Raji (cell line): ENCODE results near the gene STAB1.

Experiments used
- POLR2A ChIP-seq: IDR thresholded peaks from 2 replicates; pipeline ENCODE4 v1.6.1; 2011; ENCODE audit warnings: low read depth, low read length, control low read depth; ENCODE audit not compliant: insufficient read depth

The STAB1 gene

GRCh38 chr3:52479037-52479876, 15.9 kb upstream of the STAB1 start:
- no peak for TF ChIP-seq POLR2A

GRCh38 chr3:52479877-52480575, 15.1 kb upstream of the STAB1 start:
- no peak for TF ChIP-seq POLR2A

GRCh38 chr3:52480768-52481715, 14.1 kb upstream of the STAB1 start:
- no peak for TF ChIP-seq POLR2A

GRCh38 chr3:52481819-52482521, 13.2 kb upstream of the STAB1 start:
- no peak for TF ChIP-seq POLR2A

- TF ChIP-seq POLR2A: no peak
Measured at GRCh38 chr3:52483081-52483480, 12.1 kb upstream of the STAB1 start.

GRCh38 chr3:52483577-52484381, 11.4 kb upstream of the STAB1 start:
- no peak for TF ChIP-seq POLR2A

GRCh38 chr3:52484680-52485461, 10.3 kb upstream of the STAB1 start:
- no peak for TF ChIP-seq POLR2A

GRCh38 chr3:52487050-52487787, 7.9 kb upstream of the STAB1 start:
- no peak for TF ChIP-seq POLR2A

GRCh38 chr3:52487788-52488691, 7.1 kb upstream of the STAB1 start:
- TF ChIP-seq POLR2A: no peak

GRCh38 chr3:52488746-52489145, 6.4 kb upstream of the STAB1 start:
- TF ChIP-seq POLR2A: no peak

GRCh38 chr3:52489453-52489852, 5.7 kb upstream of the STAB1 start:
- TF ChIP-seq POLR2A: no peak
